EH (cell line): ENCODE measurements around the gene GALR3.
A peak's percentile ranks its signal among the peaks of the same experiment; 100 is the strongest.

ENCODE experiments used
- DNase-seq: peaks from one replicate; pipeline ENCODE4 v3.0.0-alpha.2; 2015; ENCODE audit warnings: low read depth

The GALR3 gene

GRCh38 chr22:37803195-37803638 is 20.0 kb upstream of the GALR3 start:
- no peak for DNase-seq

DNA sequence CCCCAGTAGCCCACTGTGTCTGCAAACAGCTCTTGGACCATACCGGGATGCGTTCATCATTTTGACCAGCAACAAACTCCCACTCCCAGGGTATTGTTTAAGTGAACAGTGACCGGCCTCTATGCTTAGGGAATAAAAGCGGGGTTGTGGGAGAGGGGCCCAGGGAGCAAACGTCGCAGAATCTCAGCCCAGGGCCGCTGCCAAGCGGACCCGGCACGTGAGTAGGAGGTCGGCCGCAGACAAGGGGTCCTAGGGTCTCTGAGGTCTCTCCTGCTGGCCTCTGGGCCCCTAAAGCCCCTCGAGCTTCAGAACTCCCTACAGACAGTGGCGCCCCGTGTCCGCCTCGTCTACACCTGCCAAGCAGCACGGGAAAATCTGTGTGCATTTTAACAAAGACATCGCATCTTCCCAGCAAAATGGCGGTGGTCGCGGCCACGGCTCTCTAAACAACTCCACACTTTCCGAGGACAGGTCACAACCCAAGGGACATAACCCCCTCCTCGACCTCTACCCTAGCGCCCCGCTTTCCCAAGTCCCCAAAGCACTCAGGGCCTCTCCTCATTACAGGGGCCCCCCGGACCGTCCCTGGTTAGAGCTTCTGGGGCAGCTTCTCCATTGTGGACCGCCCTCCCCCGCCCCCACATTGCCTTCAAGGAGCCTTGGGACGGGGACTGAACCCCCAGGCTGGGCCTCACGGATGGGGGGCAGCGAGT is 19.4 kb upstream of the GALR3 start:
- DNase-seq, result no peak

DNA sequence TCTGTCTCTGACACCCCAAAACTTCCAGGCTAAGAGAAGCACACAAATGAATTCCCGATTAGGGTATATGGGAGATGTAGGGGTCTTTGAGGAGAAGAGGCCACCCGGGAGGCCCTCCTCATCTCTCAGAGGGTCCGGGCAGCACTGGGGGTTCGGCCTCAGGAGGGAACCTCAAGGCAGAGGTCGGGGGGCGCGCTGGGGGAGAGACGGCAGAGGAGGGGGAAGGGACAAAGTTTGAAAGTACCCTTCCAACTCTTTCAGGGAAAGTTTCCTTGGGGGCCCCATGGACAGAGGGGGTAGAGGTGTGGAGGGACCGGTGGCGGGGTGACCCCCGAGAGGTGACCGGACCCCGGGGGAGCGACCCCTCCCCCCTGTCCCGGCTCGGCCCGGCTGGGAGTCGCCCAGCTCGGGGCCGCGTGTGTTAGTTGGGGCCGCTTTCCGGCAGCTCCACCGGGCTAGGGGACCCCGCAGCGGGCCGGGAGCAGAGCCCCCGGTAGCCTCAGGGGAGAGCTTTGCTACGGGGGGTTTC is 18.8 kb upstream of the GALR3 start:
- DNase-seq, result no peak

GRCh38 chr22:37804881-37805809 is 18.0 kb upstream of the GALR3 start:
- DNase-seq, result peak; percentile 87

GRCh38 chr22:37805810-37806277 is 17.3 kb upstream of the GALR3 start:
- DNase-seq, result no peak

- DNase-seq, result peak; percentile 64
Measured at GRCh38 chr22:37806409-37807333, 16.5 kb upstream of the GALR3 start.

DNA sequence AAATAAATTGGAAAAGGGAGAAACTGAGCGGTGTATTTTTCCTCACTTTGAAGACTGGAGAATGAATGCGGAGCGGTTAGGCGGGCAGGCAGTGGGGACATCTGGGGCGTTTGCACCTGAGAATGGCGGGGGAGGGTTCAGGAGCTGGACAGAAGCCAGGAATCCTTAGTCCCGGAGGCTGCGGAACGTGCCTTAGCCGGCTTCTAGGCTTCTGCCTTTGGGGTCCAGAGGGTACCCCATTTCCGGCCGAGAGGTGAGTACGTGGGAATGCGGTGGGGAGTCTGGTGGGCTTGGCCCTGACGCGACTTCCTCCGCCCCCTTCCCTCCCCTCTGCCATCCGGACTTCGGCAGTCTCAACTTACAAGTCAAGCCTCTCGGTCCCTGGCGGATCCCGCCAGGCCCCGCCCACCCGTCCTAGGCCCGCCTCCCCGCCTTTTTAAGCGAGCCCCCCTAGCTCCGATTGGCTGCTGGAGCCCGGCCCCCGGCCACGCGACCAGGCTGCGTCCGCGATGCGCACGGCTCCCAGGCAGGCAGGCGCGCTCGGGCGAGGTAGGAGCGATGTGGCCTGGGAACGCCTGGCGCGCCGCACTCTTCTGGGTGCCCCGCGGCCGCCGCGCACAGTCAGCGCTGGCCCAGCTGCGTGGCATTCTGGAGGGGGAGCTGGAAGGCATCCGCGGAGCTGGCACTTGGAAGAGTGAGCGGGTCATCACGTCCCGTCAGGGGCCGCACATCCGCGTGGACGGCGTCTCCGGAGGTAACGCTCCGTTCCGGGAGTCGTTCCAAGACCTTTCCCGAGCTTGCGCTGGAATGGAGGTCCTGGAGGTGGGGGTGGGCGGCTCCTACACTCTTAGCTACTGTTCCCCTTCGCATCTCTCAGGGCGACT is 15.5 kb upstream of the GALR3 start, which contains the start of gene GCAT:
Gene GCAT, plus strand, starts transcription at position 525 of the 884 bp plus-strand sequence. Its CDS starts 34 bp downstream, at position 559.
- peak; percentile 97 for DNase-seq

DNA sequence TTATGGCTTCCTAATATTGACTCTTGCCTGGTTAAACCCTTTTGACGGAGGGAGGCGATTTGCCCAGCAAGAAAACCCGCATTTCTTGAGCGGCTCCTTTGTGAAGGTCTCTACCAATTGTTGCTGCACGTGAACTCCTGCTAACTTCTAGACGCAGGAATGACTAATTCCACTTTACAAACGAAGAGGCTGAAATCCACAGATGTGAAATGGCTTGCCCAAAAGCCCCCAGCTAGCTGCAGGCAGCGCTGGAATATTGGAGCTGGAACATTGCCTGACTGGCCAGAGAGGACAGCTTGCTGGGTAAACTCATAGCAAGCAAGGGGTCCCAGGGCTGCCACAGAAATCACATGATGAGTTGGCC is 14.9 kb upstream of the GALR3 start:
- DNase-seq, result no peak

DNA sequence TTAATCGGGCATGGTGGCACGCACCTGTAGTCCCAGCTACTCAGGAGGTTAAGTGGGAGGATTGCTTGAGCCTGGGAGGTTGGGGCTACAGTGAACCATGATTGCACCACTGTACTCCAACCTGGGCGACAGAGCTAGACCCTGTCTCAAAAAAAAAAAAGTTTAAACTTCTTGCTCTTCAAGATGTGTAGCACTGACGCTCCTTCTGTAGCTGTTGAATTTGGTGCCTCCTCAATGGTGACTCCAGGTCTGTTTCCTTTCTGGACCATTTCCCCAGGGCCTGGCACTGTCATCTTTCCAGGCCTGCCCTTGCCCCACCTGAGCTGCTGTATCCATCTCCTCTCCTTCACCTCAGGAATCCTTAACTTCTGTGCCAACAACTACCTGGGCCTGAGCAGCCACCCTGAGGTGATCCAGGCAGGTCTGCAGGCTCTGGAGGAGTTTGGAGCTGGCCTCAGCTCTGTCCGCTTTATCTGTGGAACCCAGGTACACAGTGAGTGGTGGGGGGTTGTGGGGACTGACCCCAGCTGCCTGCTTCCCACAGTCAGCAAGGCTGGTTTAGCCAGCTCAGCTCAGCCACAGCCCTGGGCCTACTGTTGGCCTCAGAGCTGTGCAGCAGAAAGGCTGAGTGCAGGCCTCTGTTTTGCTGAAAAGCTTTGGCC is 13.4 kb upstream of the GALR3 start:
- no peak for DNase-seq

GRCh38 chr22:37811867-37812266 is 11.3 kb upstream of the GALR3 start:
- DNase-seq, result no peak

- DNase-seq, result no peak
Measured at GRCh38 chr22:37812869-37813678, 10.1 kb upstream of the GALR3 start.

- DNase-seq, result no peak
Measured at GRCh38 chr22:37815593-37815992, 7.6 kb upstream of the GALR3 start.

- no peak for DNase-seq
Measured at GRCh38 chr22:37816543-37817180, 6.5 kb upstream of the GALR3 start.

DNA sequence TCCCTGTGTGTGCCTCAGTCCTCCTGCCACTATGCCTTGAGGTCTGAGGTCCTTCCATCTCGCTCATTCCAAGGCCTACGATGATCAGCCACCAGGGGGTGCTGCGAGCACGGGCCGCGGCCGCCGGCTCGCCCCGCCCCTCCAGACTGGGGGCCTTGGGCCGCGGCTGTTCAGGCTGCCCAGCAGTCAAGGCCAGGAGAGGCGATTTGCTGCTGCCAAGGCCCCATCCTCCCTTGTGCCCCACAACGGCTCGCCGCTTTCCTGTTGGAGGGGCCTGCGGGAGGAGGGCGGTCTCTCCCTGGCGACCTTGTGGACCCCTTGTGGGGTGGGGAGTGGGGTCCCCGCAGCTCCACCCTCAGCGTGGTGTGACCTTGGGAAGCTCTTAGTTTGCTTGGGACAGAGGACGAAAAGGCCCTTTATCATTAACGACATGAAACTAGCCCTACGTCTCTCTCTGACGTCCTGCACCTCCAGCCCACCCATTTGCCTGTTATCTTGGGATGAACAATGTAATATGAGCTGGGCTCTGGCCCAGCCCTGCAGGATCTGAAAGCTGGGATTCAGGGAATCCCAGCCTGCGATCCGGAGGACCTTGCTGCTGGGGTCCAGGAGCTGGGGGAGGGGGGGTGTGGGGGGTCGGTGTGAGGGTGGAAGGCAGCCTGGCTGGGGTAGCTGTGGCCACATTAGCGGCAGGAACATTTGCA is 5.3 kb upstream of the GALR3 start:
- DNase-seq, result peak; percentile 79

- DNase-seq, result peak; percentile 59
Measured at GRCh38 chr22:37818409-37819104, 4.6 kb upstream of the GALR3 start.

GRCh38 chr22:37819105-37819433 is 4.1 kb upstream of the GALR3 start:
- no peak for DNase-seq

DNA sequence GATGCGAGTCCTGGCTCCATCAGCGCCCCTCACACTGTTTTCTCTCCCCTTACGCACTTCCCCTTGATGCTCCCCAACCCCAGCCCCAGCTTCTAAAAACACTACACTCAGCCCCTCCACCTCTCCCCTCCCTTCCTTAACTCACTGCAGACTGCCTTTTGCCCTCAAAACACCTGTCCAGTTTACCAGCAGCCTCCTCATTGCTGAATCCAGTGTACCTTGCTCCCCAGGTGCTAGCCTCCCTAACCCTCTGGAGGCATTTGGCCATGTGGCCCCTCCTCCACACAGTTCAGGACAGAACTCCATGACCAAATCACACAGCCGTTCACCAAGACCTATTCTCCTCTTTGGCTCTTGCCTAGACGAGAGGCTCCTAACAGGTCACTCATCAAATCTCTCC is 2.8 kb upstream of the GALR3 start:
- DNase-seq, result no peak
